ENCODE measurements around the gene TAP2. TPM values are rescaled to one million over a fixed set of nuclear protein-coding genes. Genes with fewer than 3 reads are reported as not detected.

TAP2 gene
- polyA plus RNA-seq, 1 donor from 2014 or later = 1.2 TPM

DNA sequence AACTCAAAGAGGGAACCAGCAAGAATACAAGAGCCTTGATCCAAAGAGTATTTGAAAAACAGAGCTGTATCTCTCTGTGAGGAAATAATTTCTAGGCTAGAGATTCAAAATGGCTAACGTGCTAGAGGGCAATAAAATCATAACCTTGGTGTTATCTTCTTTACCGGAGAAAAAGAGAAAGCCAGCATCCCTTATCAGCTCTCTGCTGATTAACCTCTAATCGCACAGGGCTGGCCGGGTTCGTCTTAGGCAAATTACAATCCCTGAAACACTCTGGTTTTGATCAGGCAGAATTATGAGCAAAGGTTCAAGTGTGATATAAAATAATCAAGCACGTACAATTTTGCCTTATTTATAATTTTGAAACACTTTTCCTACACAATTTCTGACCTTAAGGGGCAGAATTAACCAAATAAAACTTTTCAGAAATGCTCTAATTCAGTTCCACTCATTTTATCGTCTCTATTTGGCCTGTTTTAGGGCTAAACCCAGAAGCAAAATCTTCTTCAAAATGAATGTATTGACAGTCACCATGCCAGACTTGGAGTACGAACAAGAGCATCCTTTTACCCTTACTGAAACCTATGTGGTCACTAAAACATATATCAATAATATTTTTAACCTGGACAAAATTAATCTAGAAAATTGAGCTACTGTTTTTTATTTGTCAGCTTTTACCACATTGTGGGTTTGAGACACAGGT, 29.2 kb upstream of the TAP2 start:
- no peaks in the 10 kb centered on the region for H3F3A ChIP-seq (ENCODE audit: insufficient read depth, low read length, poor library complexity, severe bottlenecking)
- H3K9me3 ChIP-seq (ENCODE audit: low read length) = no peaks in the 10 kb centered on the region
- no peaks in the 10 kb centered on the region for H3K36me3 ChIP-seq (ENCODE audit: insufficient read depth, low read length)
- H4K20me1 ChIP-seq (ENCODE audit: insufficient read depth) = no peaks in the 10 kb centered on the region
- no peak overlapping the region for H3K4me3 ChIP-seq (ENCODE audit: low read length)
- no peak overlapping the region for H3K4me2 ChIP-seq (ENCODE audit: low read length)
- H3K79me2 ChIP-seq (replicated peaks; ENCODE audit: insufficient read depth, low read length) = no peaks in the 10 kb centered on the region
- no peak overlapping the region for H2AFZ ChIP-seq (ENCODE audit: low read depth, low read length)
- no peak overlapping the region for H3K27ac ChIP-seq (ENCODE audit: low read length)
- TF ChIP-seq, protein P1, sequence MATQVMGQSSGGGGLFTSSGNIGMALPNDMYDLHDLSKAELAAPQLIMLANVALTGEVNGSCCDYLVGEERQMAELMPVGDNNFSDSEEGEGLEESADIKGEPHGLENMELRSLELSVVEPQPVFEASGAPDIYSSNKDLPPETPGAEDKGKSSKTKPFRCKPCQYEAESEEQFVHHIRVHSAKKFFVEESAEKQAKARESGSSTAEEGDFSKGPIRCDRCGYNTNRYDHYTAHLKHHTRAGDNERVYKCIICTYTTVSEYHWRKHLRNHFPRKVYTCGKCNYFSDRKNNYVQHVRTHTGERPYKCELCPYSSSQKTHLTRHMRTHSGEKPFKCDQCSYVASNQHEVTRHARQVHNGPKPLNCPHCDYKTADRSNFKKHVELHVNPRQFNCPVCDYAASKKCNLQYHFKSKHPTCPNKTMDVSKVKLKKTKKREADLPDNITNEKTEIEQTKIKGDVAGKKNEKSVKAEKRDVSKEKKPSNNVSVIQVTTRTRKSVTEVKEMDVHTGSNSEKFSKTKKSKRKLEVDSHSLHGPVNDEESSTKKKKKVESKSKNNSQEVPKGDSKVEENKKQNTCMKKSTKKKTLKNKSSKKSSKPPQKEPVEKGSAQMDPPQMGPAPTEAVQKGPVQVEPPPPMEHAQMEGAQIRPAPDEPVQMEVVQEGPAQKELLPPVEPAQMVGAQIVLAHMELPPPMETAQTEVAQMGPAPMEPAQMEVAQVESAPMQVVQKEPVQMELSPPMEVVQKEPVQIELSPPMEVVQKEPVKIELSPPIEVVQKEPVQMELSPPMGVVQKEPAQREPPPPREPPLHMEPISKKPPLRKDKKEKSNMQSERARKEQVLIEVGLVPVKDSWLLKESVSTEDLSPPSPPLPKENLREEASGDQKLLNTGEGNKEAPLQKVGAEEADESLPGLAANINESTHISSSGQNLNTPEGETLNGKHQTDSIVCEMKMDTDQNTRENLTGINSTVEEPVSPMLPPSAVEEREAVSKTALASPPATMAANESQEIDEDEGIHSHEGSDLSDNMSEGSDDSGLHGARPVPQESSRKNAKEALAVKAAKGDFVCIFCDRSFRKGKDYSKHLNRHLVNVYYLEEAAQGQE (IDR thresholded peaks at IDR 0.05; ENCODE audit: borderline replicate concordance) = no peak
- TF ChIP-seq, protein P2, sequence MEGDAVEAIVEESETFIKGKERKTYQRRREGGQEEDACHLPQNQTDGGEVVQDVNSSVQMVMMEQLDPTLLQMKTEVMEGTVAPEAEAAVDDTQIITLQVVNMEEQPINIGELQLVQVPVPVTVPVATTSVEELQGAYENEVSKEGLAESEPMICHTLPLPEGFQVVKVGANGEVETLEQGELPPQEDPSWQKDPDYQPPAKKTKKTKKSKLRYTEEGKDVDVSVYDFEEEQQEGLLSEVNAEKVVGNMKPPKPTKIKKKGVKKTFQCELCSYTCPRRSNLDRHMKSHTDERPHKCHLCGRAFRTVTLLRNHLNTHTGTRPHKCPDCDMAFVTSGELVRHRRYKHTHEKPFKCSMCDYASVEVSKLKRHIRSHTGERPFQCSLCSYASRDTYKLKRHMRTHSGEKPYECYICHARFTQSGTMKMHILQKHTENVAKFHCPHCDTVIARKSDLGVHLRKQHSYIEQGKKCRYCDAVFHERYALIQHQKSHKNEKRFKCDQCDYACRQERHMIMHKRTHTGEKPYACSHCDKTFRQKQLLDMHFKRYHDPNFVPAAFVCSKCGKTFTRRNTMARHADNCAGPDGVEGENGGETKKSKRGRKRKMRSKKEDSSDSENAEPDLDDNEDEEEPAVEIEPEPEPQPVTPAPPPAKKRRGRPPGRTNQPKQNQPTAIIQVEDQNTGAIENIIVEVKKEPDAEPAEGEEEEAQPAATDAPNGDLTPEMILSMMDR (IDR thresholded peaks at IDR 0.05; ENCODE audit: poor library complexity, severe bottlenecking) = no peak
- TF ChIP-seq EZH2 (IDR thresholded peaks at IDR 0.05; ENCODE audit: borderline replicate concordance, insufficient read depth, low read length, poor library complexity, severe bottlenecking) = no peak
- no peak for TF ChIP-seq POLR2AphosphoS5 (IDR thresholded peaks at IDR 0.05)
- TF ChIP-seq EP300 (conservative IDR thresholded peaks at IDR 0.05; ENCODE audit: poor library complexity, severe bottlenecking) = no peak
- TF ChIP-seq RAD21 (conservative IDR thresholded peaks at IDR 0.05) = no peak
- TF ChIP-seq MXI1 (conservative IDR thresholded peaks at IDR 0.05; ENCODE audit: poor library complexity, severe bottlenecking) = no peak
- no peak for TF ChIP-seq TAF1 (IDR thresholded peaks at IDR 0.05; ENCODE audit: low read depth)
- no peak for TF ChIP-seq SMC3 (conservative IDR thresholded peaks at IDR 0.05; ENCODE audit: poor library complexity)
- H3K9me2 ChIP-seq (ENCODE audit: insufficient read depth, low read length) = no peaks in the 10 kb centered on the region
- no peak overlapping the region for H3K9ac ChIP-seq (ENCODE audit: low read length)
- no peaks in the 10 kb centered on the region for H3K27me3 ChIP-seq (ENCODE audit: insufficient read depth, low read depth, low read length)

DNA sequence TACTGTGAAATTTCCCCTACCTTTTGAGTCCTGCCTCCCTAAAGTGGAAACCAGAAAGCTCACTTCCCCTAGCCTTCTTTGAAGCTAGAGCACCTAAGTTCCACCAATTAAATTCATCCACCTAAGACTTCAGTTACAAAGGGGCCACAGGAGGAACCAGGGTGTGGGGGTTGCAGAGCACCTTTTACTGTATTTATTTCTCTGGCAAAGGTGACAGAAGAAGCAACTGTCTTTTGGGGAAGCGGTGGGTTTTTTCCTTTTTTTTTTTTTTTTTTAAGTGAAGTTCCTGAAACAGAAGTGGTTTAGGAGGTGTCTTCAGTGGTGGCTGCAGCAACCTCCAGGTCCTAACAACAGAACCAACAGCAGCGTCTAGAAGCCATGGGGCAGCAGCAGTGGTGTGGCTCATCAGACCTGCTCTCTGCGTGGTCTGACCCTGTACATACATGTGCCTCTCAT, 28.5 kb upstream of the TAP2 start:
- Histone ChIP-seq H3K27me3 (ENCODE audit: insufficient read depth, low read depth, low read length) (no peaks in the 10 kb centered on the region), H3K9ac (ENCODE audit: low read length) (no peak overlapping the region), H2AFZ (ENCODE audit: low read depth, low read length) (no peak overlapping the region), H3K79me2 (replicated peaks; ENCODE audit: insufficient read depth, low read length) (no peaks in the 10 kb centered on the region), H3K4me2 (ENCODE audit: low read length) (no peak overlapping the region), H4K20me1 (ENCODE audit: insufficient read depth) (no peaks in the 10 kb centered on the region), H3K9me2 (ENCODE audit: insufficient read depth, low read length) (no peaks in the 10 kb centered on the region), H3K27ac (ENCODE audit: low read length) (no peak overlapping the region), H3F3A (ENCODE audit: insufficient read depth, low read length, poor library complexity, severe bottlenecking) (no peaks in the 10 kb centered on the region), H3K9me3 (ENCODE audit: low read length) (no peaks in the 10 kb centered on the region), H3K36me3 (ENCODE audit: insufficient read depth, low read length) (no peaks in the 10 kb centered on the region), H3K4me3 (ENCODE audit: low read length) (no peak overlapping the region)
- TF ChIP-seq EZH2 (IDR thresholded peaks at IDR 0.05; ENCODE audit: borderline replicate concordance, insufficient read depth, low read length, poor library complexity, severe bottlenecking) (no peak), MXI1 (conservative IDR thresholded peaks at IDR 0.05; ENCODE audit: poor library complexity, severe bottlenecking) (no peak), SMC3 (conservative IDR thresholded peaks at IDR 0.05; ENCODE audit: poor library complexity) (no peak), RAD21 (conservative IDR thresholded peaks at IDR 0.05) (no peak), TAF1 (IDR thresholded peaks at IDR 0.05; ENCODE audit: low read depth) (no peak), POLR2AphosphoS5 (IDR thresholded peaks at IDR 0.05) (no peak), EP300 (conservative IDR thresholded peaks at IDR 0.05; ENCODE audit: poor library complexity, severe bottlenecking) (no peak)
- TF ChIP-seq, protein P2 (IDR thresholded peaks at IDR 0.05; ENCODE audit: poor library complexity, severe bottlenecking) = no peak
- TF ChIP-seq, protein P1 (IDR thresholded peaks at IDR 0.05; ENCODE audit: borderline replicate concordance) = no peak
